HG03045 (cell line): ENCODE data around the gene TMEM266.

ENCODE experiments used
- ATAC-seq: cut with Tn5 transposase; IDR thresholded peaks from one replicate; pipeline ENCODE4 v1.9.1; 2021; ENCODE audit warnings: mild to moderate bottlenecking, moderate library complexity; ENCODE audit not compliant: unreplicated experiment

TMEM266 gene

DNA sequence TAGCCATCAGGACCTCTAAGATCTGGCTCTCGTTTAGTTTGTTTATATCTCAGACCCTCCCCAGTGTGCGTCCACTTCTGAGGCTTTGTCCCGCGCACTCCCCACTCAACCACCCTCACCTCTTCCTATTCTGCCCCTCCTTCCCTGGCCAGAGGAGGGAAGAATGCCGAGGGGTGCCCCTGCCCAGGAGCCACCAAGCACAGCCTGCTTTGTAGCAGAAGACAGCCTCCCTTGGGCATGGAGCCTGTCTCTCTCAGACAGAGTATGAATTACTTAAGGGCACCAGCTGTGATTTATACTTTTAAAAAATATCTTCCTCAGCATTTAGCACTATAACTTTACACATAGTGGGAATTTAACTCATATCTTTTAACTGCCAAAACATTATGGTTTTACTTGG lies 6.0 kb downstream of the TMEM266 start:
- ATAC-seq, result no peak

GRCh38 chr15:76070192-76070591 lies 10.4 kb downstream of the TMEM266 start:
- no peak for ATAC-seq

- no peak for ATAC-seq
These were observed 11.3 kb downstream of the TMEM266 start for GRCh38 chr15:76070921-76071635.

GRCh38 chr15:76071806-76072205 lies 12.0 kb downstream of the TMEM266 start:
- no peak for ATAC-seq

- no peak for ATAC-seq
These were observed 13.8 kb downstream of the TMEM266 start for GRCh38 chr15:76073554-76073953.

DNA sequence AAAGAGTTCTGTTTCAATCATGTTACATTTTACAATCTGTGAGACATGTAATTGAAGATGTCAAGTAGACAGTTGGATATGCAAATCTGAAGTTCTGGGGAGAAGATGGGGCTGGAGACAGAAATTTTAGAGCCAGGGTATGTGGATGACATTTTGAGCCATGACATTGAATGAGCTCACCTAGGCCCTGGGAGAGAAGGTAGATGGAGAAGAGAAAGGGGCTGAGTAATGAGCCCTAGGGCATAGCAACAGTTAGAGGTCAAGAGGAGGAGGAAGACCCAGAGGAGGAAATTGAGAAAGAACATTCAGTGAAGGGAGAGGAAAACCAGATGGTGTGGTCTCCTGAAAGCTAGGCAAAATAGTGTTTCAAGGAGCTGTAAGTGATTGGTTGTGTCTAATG lies 15.3 kb downstream of the TMEM266 start:
- ATAC-seq, result no peak

- ATAC-seq, result no peak
These were observed 18.6 kb downstream of the TMEM266 start for GRCh38 chr15:76078285-76078877.

DNA sequence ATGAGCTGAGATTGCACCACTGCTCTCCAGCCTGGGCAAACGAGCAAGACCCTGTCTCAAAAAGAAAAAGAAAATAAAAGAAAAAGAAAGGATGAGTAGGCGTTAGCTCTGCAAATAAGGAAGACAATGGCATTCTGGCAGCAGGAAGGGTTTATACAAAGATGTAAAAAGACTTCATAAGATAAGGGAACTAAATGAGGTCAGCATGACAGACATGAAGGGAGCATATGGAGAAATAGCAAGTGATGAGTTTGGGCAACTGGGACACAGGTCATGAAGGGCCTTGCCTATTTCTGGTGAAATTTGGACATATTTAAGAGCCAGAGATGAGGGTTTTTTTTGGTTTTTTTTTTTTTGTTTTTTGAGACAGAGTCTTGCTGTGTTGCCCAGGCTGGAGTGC lies 24.5 kb downstream of the TMEM266 start:
- no peak for ATAC-seq

DNA sequence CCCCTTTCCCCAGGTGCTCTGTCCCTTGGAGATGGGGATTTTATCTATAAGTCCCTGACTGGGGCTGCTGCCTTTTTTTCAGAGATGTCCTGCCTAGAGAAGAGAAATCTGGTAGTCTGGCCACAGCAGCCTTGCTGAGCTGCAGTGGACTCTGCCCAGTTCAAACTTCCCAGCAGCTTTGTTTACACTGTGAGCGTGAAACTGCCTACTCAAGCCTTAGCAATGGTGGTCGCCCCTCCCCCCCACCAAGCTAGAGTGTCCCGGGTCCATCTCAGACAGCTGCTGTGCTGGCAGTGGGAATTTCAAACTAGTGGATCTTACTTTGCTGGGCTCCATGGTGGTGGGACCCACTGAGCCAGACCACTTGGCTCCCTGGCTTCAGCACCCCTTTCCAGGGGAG lies 38.9 kb downstream of the TMEM266 start:
- ATAC-seq, result no peak

- no peak for ATAC-seq
These were observed 39.6 kb downstream of the TMEM266 start for GRCh38 chr15:76099388-76099787.

GRCh38 chr15:76100361-76100760 lies 40.6 kb downstream of the TMEM266 start:
- ATAC-seq, result no peak

GRCh38 chr15:76101655-76102054 lies 41.9 kb downstream of the TMEM266 start:
- no peak for ATAC-seq

GRCh38 chr15:76105391-76105790 lies 45.6 kb downstream of the TMEM266 start:
- no peak for ATAC-seq

DNA sequence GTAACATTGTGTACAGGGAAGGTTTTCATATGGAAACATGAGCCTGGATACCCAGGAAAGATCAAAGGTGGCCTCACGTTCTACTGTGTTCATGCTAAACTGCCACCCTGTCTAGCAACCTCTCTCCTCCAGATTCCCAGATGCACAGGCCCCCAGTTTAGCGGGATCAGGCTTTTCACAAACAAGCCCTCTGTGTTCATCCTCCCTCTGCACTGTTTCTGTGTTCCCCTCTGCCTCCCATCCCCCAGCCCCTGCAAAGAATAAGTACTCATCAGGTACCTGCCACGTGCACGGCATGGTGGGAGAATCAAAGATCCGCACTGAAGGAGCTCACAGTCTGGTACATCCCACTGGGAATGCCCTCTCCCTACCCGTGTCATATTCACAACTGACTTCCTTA lies 46.1 kb downstream of the TMEM266 start:
- ATAC-seq, result no peak

DNA sequence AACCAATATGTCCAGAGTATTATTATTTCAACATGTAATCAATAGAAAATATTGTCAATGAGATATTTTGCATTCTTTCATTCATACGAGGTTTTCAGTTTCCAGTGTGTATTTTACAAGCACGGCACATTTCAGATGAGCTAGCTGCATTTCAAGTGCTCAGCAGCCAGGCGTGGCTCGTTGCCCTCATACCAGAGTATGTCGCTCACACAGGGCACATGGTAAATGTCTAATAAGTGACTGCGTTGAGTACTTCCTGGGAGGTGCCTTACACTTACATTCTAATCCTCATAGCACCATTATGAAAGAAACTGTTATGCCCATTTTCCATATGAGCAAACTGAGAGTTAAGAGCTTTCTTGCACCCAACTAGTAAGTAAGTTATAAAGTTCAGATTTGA lies 47.4 kb downstream of the TMEM266 start:
- no peak for ATAC-seq

GRCh38 chr15:76108021-76108723 lies 48.4 kb downstream of the TMEM266 start:
- ATAC-seq, result no peak

- no peak for ATAC-seq
These were observed 49.3 kb downstream of the TMEM266 start for GRCh38 chr15:76109046-76109445.

DNA sequence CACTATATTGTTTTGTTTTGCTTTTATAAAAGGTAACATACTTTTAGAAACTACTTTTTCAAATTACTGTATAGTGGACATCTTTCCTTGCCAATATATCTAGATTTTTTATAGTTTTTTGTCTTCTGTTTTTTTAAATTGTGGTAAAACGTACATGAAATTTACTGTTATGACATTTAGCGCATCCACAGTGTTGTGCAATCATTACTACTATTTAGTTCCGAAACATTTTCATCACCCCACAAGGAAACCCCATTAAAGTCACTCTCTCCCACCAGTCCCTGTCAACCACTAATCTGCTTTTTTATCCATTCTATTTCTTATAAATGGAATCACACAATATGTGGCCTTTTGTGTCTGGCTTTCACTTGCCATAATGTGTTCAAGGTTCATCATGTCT lies 54.8 kb downstream of the TMEM266 start:
- no peak for ATAC-seq

DNA sequence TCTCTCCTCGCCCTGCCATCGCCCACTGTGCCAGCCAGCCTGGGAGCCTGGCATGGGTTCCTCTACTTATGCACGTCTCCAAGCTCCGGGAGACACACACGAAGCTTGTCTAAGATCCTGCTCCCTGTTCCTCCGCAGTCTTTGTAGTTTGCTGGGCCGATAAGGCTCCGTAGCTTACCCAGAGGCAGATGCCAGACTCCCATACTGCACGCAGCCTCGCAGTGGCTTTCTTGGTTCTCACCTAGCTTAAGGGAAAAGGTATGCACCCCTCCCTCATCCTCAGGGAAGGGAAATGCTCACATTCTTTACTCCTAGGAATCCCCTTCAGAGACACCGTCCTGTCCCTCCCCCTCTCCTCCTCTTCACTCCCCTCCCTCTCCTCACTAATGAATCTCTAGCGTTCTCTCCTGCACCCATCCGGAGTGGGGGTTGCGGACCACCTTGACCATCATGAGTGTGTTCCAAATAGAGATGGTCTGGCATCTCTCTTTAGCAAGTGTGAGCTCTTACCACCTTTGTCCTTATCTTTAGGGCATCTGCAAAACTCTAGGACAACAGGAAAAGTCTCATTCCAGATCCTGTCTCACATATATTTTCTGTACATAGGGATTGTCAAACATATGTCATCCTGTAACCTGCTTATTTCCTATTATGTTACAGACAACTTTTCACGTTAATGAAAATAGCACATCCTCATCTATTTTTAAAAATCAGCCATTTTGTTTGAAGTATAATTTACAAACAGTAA lies 56.5 kb downstream of the TMEM266 start:
- no peak for ATAC-seq

DNA sequence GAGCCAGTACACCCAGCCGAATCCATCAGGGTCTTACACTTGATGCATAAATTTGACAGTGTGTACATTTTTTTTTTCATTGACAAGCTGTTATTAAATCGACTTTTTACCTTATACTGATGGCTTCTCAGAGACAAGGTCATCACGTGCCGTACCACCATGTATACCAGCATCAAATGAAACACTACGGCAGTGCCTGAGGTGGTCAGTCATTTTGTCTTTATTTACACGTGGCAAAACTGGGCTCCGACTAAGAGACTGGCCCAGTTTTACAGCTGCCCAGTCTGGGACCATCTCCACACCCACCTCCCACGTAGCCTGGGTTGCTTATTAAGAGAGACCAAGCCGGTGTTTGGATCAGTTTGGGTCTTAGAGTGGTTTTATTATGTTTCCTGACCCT lies 57.4 kb downstream of the TMEM266 start:
- ATAC-seq, result no peak

- no peak for ATAC-seq
These were observed 59.0 kb downstream of the TMEM266 start for GRCh38 chr15:76118767-76119166.

GRCh38 chr15:76123031-76123430 lies 63.2 kb downstream of the TMEM266 start:
- no peak for ATAC-seq
